Activated naive CD4-positive, alpha-beta T cell treated with anti-CD3 and anti-CD28 coated beads, Interleukin-2, amount 50 U/mL, for 16 hours (primary cell): ENCODE data around the gene RASL11B.

Experiments
- DNase-seq: peaks from one replicate; pipeline ENCODE4 v3.0.0-alpha.2; 2020

The RASL11B gene

DNA sequence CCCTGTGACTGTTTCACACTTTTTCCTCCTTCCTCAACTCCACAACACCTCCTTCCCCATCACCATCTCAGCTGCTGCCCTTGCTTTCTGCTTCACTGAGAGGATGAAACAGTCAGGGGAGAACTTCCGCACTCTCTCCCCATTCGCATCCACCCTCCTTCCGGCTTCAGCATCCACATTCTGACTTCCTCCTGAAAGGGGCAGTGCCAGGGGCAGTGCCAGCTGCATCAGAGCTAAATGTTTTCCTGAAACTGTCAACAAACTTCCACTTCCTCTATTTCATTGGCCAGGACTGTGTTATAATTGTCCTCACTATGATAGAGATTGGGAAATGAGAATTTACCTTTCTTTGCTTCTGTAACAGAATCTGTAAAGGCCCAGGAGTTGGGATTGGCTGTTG is 18.2 kb upstream of the RASL11B start:
- no peak for DNase-seq

DNA sequence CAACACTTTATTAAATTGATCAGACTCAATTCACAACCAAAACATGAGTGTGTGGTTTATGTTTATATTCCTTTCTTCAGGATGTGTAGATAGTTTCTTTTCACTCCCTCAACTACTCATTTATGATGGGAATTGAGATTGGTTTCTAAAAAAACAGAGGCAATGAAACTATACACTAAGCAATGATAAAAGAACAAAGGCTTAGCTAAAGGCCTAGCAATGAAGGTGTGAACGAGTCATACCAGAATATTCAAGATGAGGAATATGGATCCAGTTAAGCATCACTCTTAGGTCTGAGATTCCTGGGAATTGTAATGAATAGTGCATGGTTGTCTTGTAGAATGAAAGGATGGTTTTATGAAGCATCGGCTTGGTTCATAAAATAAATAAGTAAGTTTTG is 17.5 kb upstream of the RASL11B start:
- no peak for DNase-seq

DNA sequence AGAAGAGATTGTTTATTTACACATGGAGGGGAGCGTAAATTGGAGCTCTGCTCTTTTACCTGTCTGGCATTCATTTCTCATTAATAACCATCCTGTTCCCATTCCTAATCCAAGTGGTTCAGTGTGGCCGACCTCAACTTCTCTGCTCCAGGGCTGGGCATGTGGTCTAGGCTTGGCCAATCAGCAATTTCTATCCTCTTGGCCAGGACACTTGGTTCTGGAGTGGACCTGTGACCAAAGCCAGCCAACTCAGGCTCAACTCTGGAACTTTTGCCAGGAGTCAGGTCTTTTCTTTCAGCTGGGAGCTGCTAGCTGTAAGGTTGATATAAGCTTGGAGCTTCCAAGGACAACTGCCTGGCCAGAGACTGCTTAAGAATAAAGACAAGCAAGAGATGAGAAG is 15.6 kb upstream of the RASL11B start:
- no peak for DNase-seq

DNA sequence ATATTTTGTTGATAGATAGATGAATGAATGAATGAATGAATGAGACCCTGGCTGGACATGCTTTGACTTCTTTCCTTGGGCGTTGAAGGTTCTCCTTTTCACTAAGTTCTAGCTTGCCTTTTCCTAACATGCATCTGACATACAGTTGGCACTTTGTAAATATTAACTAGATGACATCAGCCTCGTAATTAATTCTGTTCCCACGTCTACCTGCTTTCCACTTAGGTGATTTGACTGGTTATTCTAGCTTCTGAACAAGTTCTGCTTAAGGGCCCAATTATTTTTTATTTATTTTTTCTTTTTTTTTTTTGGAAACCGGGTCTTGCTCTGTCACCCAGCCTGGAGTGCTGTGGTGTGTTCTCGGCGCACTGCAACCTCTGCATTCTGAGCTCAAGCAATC is 13.9 kb upstream of the RASL11B start:
- DNase-seq, result no peak

DNA sequence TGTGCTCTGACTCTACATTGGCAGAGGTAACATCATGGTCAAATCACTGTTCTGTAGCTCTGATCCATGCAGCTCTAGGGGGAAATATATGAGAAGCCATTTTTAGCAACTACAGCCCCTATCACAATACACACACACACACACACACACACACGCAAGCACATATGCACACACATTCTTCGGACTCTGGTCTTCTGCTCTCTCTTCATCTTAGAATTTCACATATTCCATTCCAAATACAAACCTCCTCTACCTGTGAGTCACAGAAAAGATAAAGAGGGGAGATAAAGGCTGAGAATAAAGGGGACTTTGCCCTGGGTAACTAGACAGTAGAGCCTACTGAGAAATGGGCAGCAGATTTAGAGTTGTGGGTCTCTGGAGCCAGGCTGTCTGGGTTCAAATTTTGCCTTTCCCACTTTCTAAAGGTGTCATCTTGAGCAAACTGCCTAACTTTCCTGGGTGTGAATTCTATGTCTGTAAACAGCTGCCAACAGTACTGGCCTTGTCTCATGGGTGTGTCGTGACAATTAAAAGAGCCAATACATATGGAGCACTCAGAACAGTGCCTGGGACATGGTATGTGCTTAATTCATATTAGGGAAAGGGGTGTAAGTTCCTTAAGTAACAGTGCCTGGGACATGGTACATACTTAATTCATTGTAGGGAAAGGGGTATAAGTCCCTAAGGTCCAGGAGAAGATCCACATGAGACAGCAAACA is 11.6 kb upstream of the RASL11B start:
- no peak for DNase-seq

DNA sequence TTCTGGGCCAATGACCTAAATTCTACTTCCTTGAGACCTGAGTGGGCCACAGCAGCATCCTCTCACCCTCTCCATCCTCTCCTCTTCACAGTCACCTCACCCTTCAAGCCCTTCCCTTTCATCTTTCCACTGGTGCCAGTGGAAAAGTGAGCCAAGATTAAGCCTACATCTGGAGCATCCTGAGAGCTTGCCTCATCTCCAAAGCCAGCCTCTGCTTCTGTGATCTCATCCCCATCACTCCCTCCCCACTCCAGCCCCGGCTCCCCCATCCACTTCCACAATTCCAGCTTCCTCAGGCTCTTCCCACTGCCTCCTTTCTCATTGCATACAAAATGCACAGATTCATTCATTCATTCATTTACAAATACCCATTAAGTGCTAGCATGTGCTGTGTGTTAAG is 10.1 kb upstream of the RASL11B start:
- no peak for DNase-seq

DNA sequence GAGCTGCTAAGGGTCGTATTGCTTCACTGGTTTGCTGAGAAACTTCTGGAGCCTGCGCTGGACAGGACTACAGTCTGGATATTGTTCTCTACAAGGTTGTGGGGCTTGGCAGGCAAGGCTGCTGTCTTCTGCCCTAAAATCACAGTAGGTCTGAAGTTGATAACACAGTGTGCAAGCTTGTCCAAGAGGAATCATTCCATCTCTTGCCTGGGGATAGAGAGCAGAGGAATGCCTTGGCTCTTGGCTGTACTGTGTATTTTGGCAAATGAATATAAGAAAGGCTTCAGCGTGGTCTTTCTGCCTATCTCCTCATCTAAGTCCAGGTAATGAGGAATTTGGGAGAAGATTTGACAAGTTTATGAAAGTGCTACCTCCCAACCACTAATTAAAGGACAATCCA is 9.4 kb upstream of the RASL11B start:
- DNase-seq, result no peak

DNA sequence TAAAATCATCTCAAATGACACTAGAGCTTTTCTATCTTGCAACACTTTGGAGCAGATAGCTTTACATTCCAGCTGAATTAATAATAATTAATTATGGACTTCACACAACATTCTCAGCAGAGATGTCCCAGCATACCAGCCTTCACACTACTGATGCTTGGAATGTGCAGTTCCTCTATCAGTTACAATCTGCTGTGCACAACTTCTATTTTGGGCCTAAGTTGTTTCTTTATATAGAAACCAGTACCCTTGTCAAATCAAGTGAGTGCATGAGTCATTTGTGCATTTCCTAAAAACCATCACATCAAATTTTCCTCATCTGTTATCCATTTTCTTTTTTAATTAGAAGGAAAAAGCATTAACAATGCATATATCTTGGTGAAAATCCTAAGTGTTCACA is 8.8 kb upstream of the RASL11B start:
- no peak for DNase-seq

DNA sequence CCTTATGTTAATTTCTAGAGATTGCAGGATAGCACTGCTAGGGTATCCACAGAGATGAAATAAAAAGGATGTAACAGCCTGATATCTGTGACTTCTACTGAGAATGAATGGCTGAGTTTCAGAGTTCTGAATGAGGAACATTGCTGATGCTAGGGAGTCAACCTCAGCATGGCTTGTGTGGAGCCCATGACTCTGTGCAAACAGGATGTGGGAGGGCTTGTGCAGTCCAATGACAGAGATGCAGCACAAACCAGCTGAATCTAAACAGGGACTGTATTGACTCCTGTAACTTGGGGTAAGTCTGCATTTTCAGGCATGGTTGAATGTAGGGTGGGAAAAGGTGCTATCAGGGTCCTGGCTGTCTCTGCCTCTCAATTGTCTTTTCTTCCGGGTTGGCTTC is 5.3 kb upstream of the RASL11B start:
- no peak for DNase-seq

DNA sequence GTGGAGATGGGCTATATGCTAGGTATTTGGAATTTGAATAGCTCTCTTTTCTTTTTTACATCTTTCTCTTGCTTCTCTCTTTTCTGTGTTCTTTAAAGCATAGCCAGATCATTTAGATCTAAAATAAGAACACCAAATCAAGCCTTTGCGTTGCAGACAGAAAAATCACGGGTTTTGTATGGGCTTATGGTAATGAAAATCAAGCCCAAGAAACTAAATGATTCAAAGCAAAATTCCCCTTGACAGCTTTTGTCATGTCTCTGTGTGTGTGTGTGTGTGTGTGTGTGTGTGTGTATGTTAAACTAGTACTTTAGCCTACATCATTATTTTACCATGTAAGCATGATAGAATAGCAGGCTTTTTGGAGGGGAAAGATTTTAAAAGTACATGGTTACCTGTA is 1.8 kb upstream of the RASL11B start:
- no peak for DNase-seq

DNA sequence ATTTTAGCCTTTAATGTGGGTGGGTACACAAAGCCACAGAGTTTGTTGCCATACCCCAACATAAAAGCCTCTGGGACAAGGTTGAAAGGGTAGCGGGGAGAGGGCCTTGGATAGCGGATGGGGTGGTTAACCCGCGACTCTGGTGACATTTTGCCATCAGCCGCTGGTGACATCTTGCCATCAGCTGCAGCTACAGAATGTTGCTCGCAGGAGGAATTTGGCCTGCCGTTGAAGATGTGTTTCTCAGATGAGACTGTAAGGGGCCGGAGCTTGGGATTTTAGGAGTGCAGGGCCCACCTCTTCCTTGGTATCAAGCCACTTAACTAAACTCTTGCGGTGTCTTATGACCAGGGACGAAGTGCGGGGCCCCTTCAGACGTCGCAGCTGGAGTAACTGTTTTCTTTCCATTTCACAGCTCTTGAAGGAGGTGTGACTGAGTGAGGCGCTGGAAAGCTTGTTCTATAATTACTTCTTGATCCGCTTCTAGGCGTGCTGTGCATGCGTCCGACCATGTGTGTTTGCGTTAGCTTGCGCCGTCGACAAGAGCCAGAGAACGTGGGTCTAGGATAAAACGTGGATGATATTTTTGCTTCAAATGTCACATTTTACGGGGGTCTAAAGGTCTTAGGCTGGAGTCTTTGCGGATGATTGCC is 820 bp upstream of the RASL11B start:
- DNase-seq, result no peak

DNA sequence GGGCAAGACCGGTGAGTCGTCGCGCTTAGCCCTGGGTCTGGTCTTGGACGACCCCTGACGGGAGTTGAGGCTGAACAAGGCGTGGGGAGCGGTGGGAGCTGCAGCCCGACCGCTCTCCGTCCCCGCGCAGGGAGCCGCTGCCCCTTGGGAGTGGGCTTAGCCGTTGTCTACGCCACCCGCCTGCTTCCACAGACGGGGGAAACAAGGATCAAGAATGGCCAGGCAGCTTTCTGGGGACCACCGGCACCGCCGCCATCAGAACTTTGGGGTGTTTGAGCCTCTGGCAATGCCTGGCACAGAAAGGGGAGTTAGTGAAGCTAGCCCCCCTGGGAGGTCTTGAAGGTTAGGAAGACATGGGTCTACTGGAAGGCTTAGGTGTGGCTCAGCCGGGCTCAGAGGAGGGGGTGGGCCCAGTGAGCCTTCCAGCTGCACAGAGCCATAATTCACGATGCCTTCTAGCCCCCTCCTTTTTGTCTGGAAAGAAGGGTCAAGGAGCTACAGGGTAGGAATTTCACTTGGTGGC is 583 bp downstream of the RASL11B start:
- DNase-seq, result no peak

DNA sequence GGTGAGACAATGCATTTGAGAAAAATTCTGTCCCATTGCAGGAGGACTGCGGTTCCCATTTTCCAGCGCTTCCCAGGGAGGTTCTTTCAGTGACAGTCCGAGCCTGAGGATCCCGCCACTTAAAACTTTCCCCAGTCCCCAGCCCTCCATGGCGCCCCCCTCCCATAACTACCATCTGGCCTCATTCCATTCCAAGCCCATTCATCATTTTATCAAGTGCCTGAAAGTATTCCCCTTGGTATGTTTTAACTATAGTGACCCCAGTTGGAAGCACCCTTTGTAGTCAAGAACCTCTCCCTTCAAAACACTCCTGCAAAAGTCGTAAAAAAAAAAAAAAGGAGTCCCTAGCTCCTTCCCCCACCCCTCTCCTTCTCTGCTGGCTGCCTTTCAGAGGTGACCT is 1.2 kb downstream of the RASL11B start:
- no peak for DNase-seq

DNA sequence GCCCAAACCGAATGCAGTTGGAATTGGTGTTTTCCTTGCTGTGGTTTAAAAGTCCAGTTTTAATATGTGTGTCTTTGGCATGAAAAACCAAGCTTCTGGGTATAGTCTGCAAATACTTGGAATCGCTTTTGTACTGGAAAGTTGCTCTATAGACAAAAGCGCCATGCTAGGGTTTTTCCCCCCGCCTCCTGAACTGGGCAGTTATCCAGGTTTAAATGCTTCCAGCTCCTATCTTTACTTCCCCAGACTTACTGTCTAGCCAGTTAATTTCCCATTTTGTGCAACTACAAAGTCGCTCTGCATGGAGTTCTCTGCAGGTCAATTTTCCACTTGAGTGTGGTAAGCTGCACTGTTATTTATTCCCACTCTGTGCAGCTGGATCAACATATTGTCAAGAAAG is 2.7 kb downstream of the RASL11B start:
- DNase-seq, result no peak

DNA sequence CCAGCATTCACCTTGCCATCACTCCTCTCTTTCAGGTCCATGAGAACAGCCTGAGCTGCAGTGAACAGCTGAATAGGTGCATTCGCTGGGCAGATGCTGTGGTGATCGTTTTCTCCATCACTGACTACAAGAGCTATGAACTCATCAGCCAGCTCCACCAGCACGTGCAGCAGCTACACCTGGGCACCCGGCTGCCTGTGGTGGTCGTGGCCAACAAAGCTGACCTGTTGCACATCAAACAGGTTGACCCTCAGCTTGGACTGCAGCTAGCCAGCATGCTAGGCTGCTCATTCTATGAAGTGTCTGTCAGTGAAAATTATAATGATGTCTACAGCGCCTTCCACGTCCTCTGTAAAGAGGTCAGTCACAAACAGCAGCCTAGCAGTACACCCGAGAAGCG is 3.2 kb downstream of the RASL11B start:
- no peak for DNase-seq

DNA sequence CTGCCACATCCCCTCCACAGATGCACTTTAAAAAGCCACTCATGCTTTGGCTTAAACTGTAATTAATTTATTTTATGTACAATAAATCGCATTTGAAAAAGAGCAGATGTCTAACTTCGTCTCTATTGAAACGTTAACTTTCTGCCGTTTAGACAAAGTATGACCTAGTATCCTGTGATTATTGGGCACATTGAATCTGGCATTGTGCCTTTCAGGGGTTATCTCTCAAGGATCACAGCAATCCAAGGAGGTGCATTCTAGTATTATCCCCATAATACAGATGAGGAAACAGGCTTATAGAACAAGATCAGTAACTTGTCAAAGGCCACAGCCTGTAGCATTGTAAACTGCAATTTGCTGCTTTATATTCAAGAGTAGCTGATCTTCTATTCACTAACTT is 4.6 kb downstream of the RASL11B start:
- no peak for DNase-seq

DNA sequence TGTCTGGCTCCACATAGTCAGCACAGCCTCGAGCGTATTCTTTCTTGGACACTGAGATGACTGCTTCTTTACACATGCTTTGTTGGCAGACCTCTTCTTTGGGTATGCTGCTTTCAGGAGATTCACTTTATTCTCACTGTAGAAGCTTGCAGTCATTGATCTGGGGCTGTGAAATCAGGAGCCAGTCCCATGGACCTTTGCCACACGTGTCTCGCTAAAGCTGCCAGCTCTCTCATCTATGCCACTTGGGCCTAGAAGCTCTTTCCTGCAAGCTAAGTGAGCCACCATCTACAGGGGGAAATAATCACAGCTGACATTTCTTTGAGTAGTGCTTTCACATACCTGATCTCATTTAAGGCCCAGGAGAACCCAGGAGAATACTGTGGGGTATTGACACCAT is 5.0 kb downstream of the RASL11B start:
- DNase-seq, result no peak

DNA sequence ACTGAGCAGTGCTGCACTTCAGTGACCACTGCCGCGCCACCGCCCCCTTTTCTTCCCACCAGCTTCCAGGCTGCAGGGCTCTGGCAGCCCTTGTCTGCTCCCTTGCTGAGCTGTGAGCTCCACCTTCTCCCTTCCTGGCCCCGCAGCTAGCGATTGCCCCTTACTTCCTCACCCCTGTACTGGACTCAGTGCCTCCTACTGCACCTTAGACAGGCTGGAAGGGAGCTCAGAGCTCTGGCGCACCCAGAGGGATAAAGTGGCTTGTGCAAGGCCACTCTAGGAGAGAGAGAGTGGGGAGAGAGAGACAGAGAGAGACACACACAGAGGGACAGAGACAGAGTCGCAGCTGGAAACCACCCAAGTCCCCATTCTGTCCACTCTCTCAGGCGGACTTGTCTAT is 6.0 kb downstream of the RASL11B start:
- no peak for DNase-seq

DNA sequence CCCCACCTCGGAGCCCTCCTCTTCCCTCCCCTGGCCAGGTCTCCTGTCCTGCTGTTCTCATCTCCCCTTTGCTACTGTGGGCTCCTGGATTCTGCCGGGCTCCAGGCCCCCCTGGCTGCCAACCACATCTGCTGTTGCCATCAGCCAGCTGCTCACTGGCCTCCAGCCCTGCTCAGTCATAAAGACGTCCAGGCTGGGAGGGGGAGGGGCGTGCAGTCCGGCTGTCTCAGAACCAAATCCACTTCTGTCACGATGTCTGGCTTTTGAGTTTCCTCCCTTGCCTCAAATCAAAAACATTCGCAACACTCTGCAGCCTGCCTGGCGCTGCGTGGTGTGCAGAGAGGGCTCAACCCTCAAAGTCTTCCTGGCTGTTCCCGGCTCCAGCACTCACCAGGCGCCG is 7.1 kb downstream of the RASL11B start:
- DNase-seq, result no peak

DNA sequence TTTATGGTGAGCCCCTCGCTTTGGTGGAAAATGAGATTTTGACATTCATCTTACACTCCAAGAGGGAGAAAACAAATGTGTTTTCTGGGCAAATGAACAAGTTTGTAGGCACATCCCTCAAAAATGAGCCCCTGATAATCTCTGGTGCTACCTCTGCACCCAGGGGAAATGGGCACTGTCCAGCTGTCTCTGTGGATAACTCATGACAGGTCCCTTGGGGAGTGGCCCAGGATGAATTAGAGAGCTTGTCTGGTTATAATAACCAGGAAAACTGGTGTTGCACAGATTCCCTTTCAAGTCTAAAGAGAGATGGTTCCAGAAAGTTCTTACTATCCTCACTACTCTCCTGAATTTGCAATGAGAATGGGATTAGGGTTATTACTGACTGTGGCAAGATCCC is 7.5 kb downstream of the RASL11B start:
- no peak for DNase-seq

DNA sequence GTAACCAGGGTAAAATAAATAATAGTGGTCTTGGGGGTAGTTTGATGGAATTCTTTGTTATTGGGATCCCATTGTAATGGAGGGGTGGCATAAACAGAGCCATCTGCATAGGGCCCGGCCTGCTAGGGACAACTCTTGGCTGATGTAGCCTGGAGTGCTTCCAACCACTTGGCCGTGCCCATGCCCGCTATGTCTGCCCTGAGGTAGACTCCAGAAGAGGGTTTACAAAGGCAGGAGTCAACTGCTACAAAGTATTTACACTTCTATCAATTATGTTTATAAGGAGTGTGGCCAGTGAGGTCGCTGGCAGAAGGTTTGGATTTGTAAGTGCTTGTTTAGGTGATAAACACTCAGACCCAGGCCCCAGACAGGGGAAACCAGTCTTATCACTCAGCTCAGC is 8.1 kb downstream of the RASL11B start:
- DNase-seq, result no peak

DNA sequence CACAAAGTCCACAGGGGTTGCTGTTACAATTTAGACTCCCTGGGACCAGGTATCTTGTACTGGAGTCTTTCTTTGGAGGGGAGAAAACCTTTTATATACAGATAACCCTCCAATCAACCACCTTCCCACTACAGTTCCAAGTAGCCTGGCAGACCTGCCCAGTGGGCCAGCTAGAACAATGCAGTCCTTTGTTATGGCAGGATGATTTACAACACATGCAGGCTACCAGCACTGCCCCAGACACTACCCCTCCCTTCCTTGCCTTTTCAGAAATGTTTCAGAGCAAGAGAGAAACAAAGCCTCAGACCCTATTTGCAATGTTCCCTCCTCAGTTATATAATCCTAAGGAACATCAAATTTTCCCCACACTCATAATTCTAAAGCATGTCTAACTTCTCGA is 11.1 kb downstream of the RASL11B start:
- DNase-seq, result no peak

DNA sequence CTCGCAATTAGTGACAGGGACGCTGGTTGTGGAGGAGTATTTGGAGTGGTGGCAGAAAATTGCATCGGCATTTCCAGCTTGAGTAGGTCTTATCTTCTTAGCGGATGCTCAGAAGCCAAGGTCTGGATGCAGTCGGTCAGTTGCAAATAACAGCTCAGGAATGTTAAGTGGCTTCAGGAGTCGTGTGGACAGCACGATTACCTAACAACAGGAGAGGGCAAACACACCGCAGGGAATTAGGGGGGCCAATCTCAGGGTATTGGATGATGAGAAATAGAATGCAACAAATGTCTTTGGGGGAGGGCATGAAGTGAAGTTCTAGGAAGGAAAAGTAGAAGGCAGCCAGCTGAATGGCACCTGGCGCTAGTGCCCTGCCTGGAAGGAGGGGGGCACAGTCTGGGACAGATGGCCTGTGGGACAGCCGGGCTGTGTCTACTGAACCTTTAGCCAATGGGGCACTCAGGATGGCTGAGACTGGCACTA is 11.8 kb downstream of the RASL11B start:
- no peak for DNase-seq

DNA sequence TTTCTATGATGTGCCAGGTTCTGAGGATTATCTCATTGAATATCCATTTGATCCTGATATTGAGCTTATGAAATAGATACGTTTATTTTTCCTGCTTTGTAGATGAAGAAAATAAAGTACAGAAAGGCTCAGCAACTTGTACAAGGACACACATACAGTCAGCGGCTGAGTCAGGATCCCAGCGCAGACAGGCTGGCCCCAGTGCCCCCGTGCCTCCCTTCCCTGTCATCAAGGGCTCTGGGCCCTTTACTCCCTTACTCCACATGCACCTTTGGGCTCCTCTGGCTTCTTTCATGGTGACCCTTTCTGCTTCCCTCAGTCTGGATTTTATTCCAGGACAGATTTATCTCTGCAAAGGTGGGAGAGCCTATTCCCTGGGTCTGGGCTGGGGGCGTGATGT is 12.8 kb downstream of the RASL11B start:
- no peak for DNase-seq

DNA sequence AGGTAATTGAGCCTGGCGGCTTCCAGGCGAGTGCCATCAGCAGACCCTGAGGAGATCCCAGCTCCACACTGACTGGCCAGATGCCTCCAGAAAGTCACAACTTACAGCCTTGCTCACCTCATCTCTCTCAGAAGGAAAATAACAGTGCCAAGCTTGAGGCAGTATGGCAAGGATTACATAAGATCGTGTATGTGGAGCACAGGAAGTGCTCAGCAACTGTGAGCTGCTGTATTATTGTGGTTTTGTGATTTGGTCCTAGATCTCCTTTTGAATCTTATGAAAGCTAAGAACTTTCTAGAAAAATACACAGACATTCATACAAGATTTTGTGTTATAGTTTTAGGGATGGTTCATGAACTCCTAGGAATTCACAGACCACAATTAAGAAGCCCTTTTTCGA is 14.0 kb downstream of the RASL11B start:
- no peak for DNase-seq
